H1 (cell line): Measurements from ENCODE around the gene C19orf53. TPM values are rescaled to one million over a fixed set of nuclear protein-coding genes. Genes with fewer than 3 reads are reported as not detected.

Experiments
- CTCF ChIA-PET: fragments of 300-600 bp; sonication (Branson Sonifier 250); formaldehyde crosslinking; loops from one replicate; lab custom pipeline; 2021; ENCODE audit not compliant: partially characterized antibody; lab: Charles Lee
- POLR2A ChIA-PET: fragments of 300-600 bp; sonication (Branson Sonifier 250); formaldehyde crosslinking; loops from one replicate; lab custom pipeline; 2021; ENCODE audit warnings: inconsistent platforms; ENCODE audit not compliant: partially characterized antibody; lab: Charles Lee
- DNase-seq, 2 experiments: peaks; one replicate each; pipeline versions ENCODE4 v3.0.0 to v3.0.0-alpha.2; 2010 to 2022; ENCODE audit warnings: low spot score in 2 of 2, low read depth in 1 of 2, mixed read lengths in 1 of 2
- FAIRE-seq: peaks from 2 replicates; lab custom pipeline; 2011; peaks lifted over from hg19 to GRCh38; lab: Jason Lieb, UNC
- H2AFZ ChIP-seq: 2 replicates; pipeline ENCODE4 v1.8.1; 2012; ENCODE audit warnings: low read length, inconsistent platforms
- H2AK5ac ChIP-seq: 2 replicates; pipeline ENCODE4 v1.6.1; 2013; ENCODE audit warnings: low read depth, low read length
- H2BK120ac ChIP-seq: replicated peaks from 2 replicates; pipeline ENCODE3; 2013; ENCODE audit warnings: low read depth, low read length, inconsistent platforms
- H2BK12ac ChIP-seq: 2 replicates; pipeline ENCODE4 v1.6.1; 2013; ENCODE audit warnings: low read depth, low read length
- H2BK15ac ChIP-seq: 2 replicates; pipeline ENCODE4 v1.6.1; 2013; ENCODE audit warnings: low read length
- H2BK20ac ChIP-seq: 2 replicates; pipeline ENCODE4 v1.6.1; 2013; ENCODE audit warnings: low read length
- H2BK5ac ChIP-seq: 2 replicates; pipeline ENCODE4 v1.6.1; 2013; ENCODE audit warnings: low read depth, low read length
- H3K14ac ChIP-seq: 2 replicates; pipeline ENCODE4 v1.6.1; 2013; ENCODE audit warnings: inconsistent platforms; ENCODE audit not compliant: insufficient read length
- H3K18ac ChIP-seq: 2 replicates; pipeline ENCODE4 v1.6.1; 2013; ENCODE audit warnings: low read length; ENCODE audit errors: extremely low read depth
- H3K23ac ChIP-seq: 2 replicates; pipeline ENCODE4 v1.6.1; 2013; ENCODE audit warnings: inconsistent platforms; ENCODE audit not compliant: insufficient read length
- H3K23me2 ChIP-seq: 2 replicates; pipeline ENCODE4 v1.6.1; 2013; ENCODE audit warnings: low read depth, low read length
- H3K27ac ChIP-seq: 2 replicates; pipeline ENCODE4 v1.6.1; 2011; ENCODE audit warnings: low read depth, low read length, inconsistent platforms
- H3K27me3 ChIP-seq, 4 experiments: replicated peaks in 1 of 4; 1 replicate in 1 of 4; 2 replicates in 3 of 4; pipeline versions ENCODE4 v1.6.1 to v1.8.1; 2011 to 2013; ENCODE audit warnings: low read length in 3 of 4, mild to moderate bottlenecking in 3 of 4, inconsistent platforms in 2 of 4, mixed read lengths in 2 of 4, moderate library complexity in 1 of 4; ENCODE audit not compliant: control insufficient read depth in 3 of 4, insufficient read depth in 3 of 4; ENCODE audit errors: extremely low read depth in 1 of 4
- H3K36me3 ChIP-seq, 4 experiments: 2 replicates each; pipeline versions ENCODE4 v1.6.1 to v1.8.1; 2011 to 2013; ENCODE audit warnings: mild to moderate bottlenecking in 4 of 4, low read length in 3 of 4, moderate library complexity in 2 of 4, control low read depth in 1 of 4, inconsistent platforms in 1 of 4; ENCODE audit not compliant: insufficient read depth in 4 of 4, control insufficient read depth in 2 of 4
- H3K4ac ChIP-seq: replicated peaks from 2 replicates; pipeline ENCODE3; 2013; ENCODE audit warnings: low read length, low read depth, mixed read lengths, inconsistent platforms; ENCODE audit not compliant: insufficient read length
- H3K4me1 ChIP-seq, 4 experiments: replicated peaks in 1 of 4; 1 replicate in 1 of 4; 2 replicates in 3 of 4; pipeline versions ENCODE4 v1.6.1 to v1.8.1; 2011 to 2013; ENCODE audit warnings: low read length in 3 of 4, inconsistent platforms in 2 of 4, mixed read lengths in 1 of 4; ENCODE audit not compliant: insufficient read depth in 4 of 4, control insufficient read depth in 3 of 4
- H3K4me2 ChIP-seq, 2 experiments: 2 replicates each; pipeline versions ENCODE4 v1.6.1 to v1.8.1; 2011 to 2013; ENCODE audit warnings: low read depth in 2 of 2, low read length in 2 of 2, control low read depth in 1 of 2, inconsistent platforms in 1 of 2, mild to moderate bottlenecking in 1 of 2; ENCODE audit not compliant: insufficient read depth in 1 of 2
- H3K4me3 ChIP-seq, 4 experiments: fragments of 200-600, 300-600 bp in 1 of 4; sonication (generic), shearing (Covaris generic), sonication (Bioruptor Twin) in 1 of 4; 2 replicates each; pipeline versions ENCODE4 v1.5.1 to v1.8.1; 2011 to 2016; ENCODE audit warnings: low read length in 4 of 4, low read depth in 3 of 4, control low read depth in 2 of 4, inconsistent platforms in 2 of 4, mild to moderate bottlenecking in 2 of 4, mixed read lengths in 1 of 4, moderate library complexity in 1 of 4; ENCODE audit not compliant: insufficient read depth in 2 of 4; ENCODE audit errors: extremely low read depth in 1 of 4
- H3K56ac ChIP-seq: replicated peaks from 2 replicates; pipeline ENCODE3; 2013; ENCODE audit warnings: low read depth, mild to moderate bottlenecking, mixed read lengths, low read length, inconsistent platforms; ENCODE audit not compliant: insufficient read length
- H3K79me1 ChIP-seq: 2 replicates; pipeline ENCODE4 v1.6.1; 2013; ENCODE audit warnings: low read depth, low read length, control low read depth
- H3K79me2 ChIP-seq, 2 experiments: 2 replicates each; pipeline versions ENCODE4 v1.6.1 to v1.8.1; 2012 to 2013; ENCODE audit warnings: low read length in 2 of 2, mild to moderate bottlenecking in 2 of 2, inconsistent platforms in 1 of 2; ENCODE audit not compliant: insufficient read depth in 2 of 2, control insufficient read depth in 1 of 2
- H3K9ac ChIP-seq, 4 experiments: replicated peaks in 1 of 4; 1 replicate in 1 of 4; 2 replicates in 3 of 4; pipeline versions ENCODE4 v1.6.1 to v1.8.1; 2011 to 2013; ENCODE audit warnings: low read depth in 3 of 4, low read length in 3 of 4, control low read depth in 2 of 4, mild to moderate bottlenecking in 2 of 4, moderate library complexity in 2 of 4, inconsistent platforms in 1 of 4; ENCODE audit errors: extremely low read depth in 1 of 4
- H3K9me3 ChIP-seq, 2 experiments: 2 replicates each; pipeline versions ENCODE4 v1.6.1 to v1.8.1; 2012 to 2013; ENCODE audit warnings: mild to moderate bottlenecking in 2 of 2, moderate library complexity in 2 of 2, control low read depth in 1 of 2, inconsistent platforms in 1 of 2, low read depth in 1 of 2, low read length in 1 of 2, mixed read lengths in 1 of 2; ENCODE audit not compliant: insufficient read depth in 2 of 2
- H4K20me1 ChIP-seq, 2 experiments: replicated peaks in 1 of 2; 2 replicates each; pipeline versions ENCODE3 to v1.8.1; 2011 to 2013; ENCODE audit warnings: inconsistent platforms in 2 of 2, low read length in 2 of 2, mild to moderate bottlenecking in 1 of 2; ENCODE audit not compliant: insufficient read depth in 2 of 2, control insufficient read depth in 1 of 2
- H4K5ac ChIP-seq: 2 replicates; pipeline ENCODE4 v1.6.1; 2013; ENCODE audit warnings: low read length, low read depth, mixed read lengths, inconsistent platforms; ENCODE audit not compliant: insufficient read length
- H4K8ac ChIP-seq: 2 replicates; pipeline ENCODE4 v1.8.0; 2013; ENCODE audit warnings: mild to moderate bottlenecking, moderate library complexity, low read length, inconsistent platforms; ENCODE audit not compliant: insufficient read depth; ENCODE audit errors: extremely low read depth
- H4K91ac ChIP-seq: replicated peaks from 2 replicates; pipeline ENCODE3; 2013; ENCODE audit warnings: low read length, mixed read lengths, inconsistent platforms; ENCODE audit not compliant: insufficient read length
- CEBPB ChIP-seq: IDR thresholded peaks from 2 replicates; pipeline ENCODE4 v1.6.1; 2012; ENCODE audit warnings: low read depth, low read length
- GABPA ChIP-seq: IDR thresholded peaks from 2 replicates; pipeline ENCODE4 v1.6.1; 2011; ENCODE audit warnings: mild to moderate bottlenecking, low read length, moderate library complexity, borderline replicate concordance; ENCODE audit not compliant: insufficient read depth
- GTF2F1 ChIP-seq: IDR thresholded peaks from 2 replicates; pipeline ENCODE4 v1.6.1; 2012; ENCODE audit warnings: low read depth, low read length, improper control_type of control experiment, borderline replicate concordance
- POU5F1 ChIP-seq: IDR thresholded peaks from 2 replicates; pipeline ENCODE4 v1.6.1; 2011; ENCODE audit warnings: low read depth, mild to moderate bottlenecking, low read length, moderate library complexity
- WGBS, 2 experiments: shearing (Covaris generic) in 1 of 2; methylation state at CpG; one replicate each; pipeline versions ENCODE4 v1.1.6 to v1.1.7; 2013 to 2015; ENCODE audit warnings: low lambda C conversion rate in 2 of 2, mixed read lengths in 2 of 2, inconsistent platforms in 1 of 2, low coverage in 1 of 2, missing lambda C conversion rate in 1 of 2; ENCODE audit not compliant: insufficient replicate concordance in 2 of 2, insufficient coverage in 1 of 2, insufficient read length in 1 of 2; ENCODE audit errors: extremely low coverage in 1 of 2, missing lambda C conversion rate in 1 of 2; 5-methylcytosine and 5-hydroxymethylcytosine counted together
- polyA plus RNA-seq, 7 experiments: library from polyadenylated mRNA; depleted of rRNA in 3 of 7; stranded (reverse) in 5 of 7; unstranded in 2 of 7; fragments of >200 nt in 5 of 7; fragments of 200-250 nt in 2 of 7; gene quantifications; 1 replicate in 5 of 7; 2 replicates in 1 of 7; 4 replicates in 1 of 7; pipeline versions ENCODE4 v1.2.1 to v1.2.3, GENCODE V29; 2011 to 2013; ENCODE audit warnings: missing spikeins in 2 of 7, mixed read lengths in 2 of 7
- total RNA-seq: library from RNA; stranded (reverse); fragmentation: NEBNext Ultra II Directional; extraction: Animal tissue kit (Norgen Biotek cat#: 25700); gene quantifications from 2 replicates; pipeline ENCODE4 v1.2.1, GENCODE V29; 2021

The C19orf53 gene
- total and polyA plus RNA-seq, 2 of the 8 experiments (the other 6 are each of a cell fraction or from before 2014, with no cell fraction given): 104 to 169 TPM

DNA sequence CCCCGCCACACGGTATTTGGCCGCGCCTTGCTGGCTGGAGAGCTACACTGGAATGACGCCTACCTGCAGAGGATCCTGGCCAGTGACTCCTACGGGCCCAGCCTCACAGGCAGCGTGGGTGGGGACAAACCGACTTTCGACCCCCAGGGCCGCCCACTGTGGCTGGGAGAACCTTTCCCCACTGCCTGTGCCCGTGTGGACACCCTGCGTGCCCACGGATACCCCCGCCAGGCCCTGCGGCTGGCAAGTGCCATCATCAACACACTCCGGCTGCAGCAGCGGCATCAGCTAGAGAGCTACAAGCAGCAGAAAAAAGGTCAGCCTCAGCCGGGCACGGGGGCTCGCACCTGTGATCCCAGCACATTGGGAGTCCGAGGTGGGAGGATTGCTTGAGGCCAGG lies 40.3 kb downstream of the C19orf53 start:
- ChIA-PET CTCF (interaction anchor here (0.6 to 3.8 kb wide), 7 partner anchors 8 to 208 kb away, joined by 3 to 20 read pairs (median 4); no protein-coding TSS in a partner anchor), POLR2A (interaction anchor here (0.6 to 7.7 kb wide), 6 partner anchors 9 to 32 kb away, joined by 3 to 55 read pairs (median 16); partner anchors contain the start of gene ZSWIM4)
- Histone ChIP-seq H3K18ac (no peak overlapping the region), H2BK120ac (no peak overlapping the region), H3K4me1 (peaks cover 0 to 5% (median 4%) of the 10 kb centered on the region in 4 experiments; a peak in 5 of 7 replicates), H4K91ac (no peak overlapping the region), H3K9ac (no peak overlapping the region), H4K8ac (0 out of 2 replicates have a peak overlapping the region, but pooled peaks have one; percentile 3), H3K4me3 (no peak overlapping the region), H3K27ac (no peak overlapping the region), H3K23me2 (peaks cover 7% of the 10 kb centered on the region; the same call in 1 of the 2 replicates), H3K79me2 (no peaks in the 10 kb centered on the region), H3K56ac (no peak overlapping the region), H2BK12ac (no peak overlapping the region), H3K4me2 (no peak overlapping the region), H2AK5ac (no peak overlapping the region), H3K4ac (no peak overlapping the region), H4K20me1 (peaks cover 0 to 2% of the 10 kb centered on the region in 2 experiments), H3K14ac (no peak overlapping the region), H3K27me3 (no peaks in the 10 kb centered on the region), H3K23ac (no peak overlapping the region), H2BK15ac (no peak overlapping the region), H3K79me1 (peaks cover 3% of the 10 kb centered on the region; the same call in 1 of the 2 replicates), H2BK20ac (no peak overlapping the region), H3K9me3 (no peaks in the 10 kb centered on the region), H4K5ac (no peak overlapping the region), H3K36me3 (peaks cover 2 to 30% (median 8%) of the 10 kb centered on the region in 4 experiments; a peak in 5 of 8 replicates), H2AFZ (no peak overlapping the region), H2BK5ac (no peak overlapping the region)
- no peak for FAIRE-seq
- 95% methylated on average over 21 of the region's 21 CpGs; no CpG with 5 or more reads in 1 of the 2 experiments for WGBS, 2 experiments
- DNase-seq: no peak
- no peak for TF ChIP-seq GTF2F1
- TF ChIP-seq GABPA: no peak
- no peak for TF ChIP-seq CEBPB
- no peak for TF ChIP-seq POU5F1
